ENCODE data around the gene PCDHGA8. TPM values are rescaled to one million over a fixed set of nuclear protein-coding genes. Genes with fewer than 3 reads are reported as not detected.
"Not testable (repeated sequence)": the region's sequence is repeated elsewhere in the genome, so short reads cannot be mapped to it uniquely, and the experiment has no call there.

The PCDHGA8 gene
- total RNA-seq, 1 experiment from 2014 or later: 0.39 TPM

DNA sequence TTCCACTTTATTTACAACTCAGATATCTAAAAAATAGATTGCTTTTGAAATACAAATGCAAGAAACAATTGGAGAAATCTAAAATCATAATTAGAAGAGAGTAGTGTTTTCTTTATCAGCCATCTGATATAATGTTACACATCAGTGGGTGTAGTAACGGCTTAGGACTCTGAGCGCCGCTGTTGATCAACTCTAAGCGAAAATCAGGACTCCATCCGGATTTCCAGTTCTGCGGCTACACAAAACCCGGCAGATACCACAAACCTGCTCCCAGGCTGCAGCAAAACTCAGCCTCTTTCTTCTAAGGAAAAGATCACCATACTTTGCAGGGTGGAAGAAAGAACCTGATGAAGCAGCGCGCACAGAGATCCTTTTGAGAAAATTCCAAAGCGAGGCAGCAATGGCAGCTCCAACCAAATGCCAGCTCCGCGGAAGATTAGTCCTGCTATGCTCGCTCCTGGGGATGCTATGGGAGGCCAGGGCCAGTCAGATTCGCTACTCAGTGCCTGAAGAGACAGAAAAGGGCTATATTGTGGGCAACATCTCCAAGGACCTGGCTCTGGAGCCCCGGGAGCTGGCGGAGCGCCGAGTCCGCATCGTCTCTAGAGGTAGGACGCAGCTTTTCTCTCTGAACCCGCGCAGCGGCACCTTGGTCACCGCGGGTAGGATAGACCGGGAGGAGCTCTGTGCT lies 10.3 kb downstream of the PCDHGA8 start, which contains the start of gene PCDHGA9:
Gene PCDHGA9 (plus strand): TSS at position 226 of the 691 bp plus-strand sequence. CDS start 175 bp downstream, at position 401.
- no peak for DNase-seq (ENCODE audit: low spot score)

GRCh38 chr5:141403387-141403786 lies 11.0 kb downstream of the PCDHGA8 start:
- no peak for DNase-seq (ENCODE audit: low spot score)

- DNase-seq (ENCODE audit: low spot score): not testable (repeated sequence)
Measured at GRCh38 chr5:141407790-141408505, 15.5 kb downstream of the PCDHGA8 start, which contains the start of gene PCDHGB6. PCDHGB6 (plus strand) TSS chr5:141408021; CDS start chr5:141408203, 182 bp downstream.

DNA sequence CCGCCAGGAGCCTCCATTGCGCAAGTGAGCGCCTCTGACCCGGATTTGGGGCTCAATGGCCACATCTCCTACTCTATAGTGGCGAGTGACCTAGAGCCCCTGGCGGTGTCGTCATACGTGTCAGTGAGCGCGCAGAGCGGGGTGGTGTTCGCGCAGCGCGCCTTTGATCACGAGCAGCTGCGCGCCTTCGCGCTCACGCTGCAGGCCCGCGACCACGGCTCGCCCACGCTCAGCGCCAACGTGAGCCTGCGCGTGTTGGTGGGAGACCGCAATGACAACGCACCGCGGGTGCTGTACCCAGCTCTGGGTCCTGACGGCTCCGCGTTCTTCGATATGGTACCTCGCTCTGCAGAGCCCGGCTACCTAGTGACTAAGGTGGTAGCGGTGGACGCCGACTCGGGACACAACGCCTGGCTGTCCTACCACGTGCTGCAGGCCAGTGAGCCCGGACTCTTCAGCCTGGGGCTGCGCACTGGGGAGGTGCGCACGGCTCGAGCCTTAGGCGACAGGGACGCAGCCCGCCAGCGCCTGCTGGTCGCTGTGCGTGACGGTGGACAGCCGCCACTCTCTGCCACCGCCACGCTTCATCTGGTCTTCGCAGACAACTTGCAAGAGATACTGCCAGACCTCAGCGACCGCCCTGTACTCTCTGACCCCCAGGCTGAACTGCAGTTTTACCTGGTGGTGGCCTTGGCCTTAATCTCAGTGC lies 17.3 kb downstream of the PCDHGA8 start:
- no peak for DNase-seq (ENCODE audit: low spot score)

GRCh38 chr5:141411575-141411974 lies 19.1 kb downstream of the PCDHGA8 start:
- DNase-seq (ENCODE audit: low spot score): no peak

DNA sequence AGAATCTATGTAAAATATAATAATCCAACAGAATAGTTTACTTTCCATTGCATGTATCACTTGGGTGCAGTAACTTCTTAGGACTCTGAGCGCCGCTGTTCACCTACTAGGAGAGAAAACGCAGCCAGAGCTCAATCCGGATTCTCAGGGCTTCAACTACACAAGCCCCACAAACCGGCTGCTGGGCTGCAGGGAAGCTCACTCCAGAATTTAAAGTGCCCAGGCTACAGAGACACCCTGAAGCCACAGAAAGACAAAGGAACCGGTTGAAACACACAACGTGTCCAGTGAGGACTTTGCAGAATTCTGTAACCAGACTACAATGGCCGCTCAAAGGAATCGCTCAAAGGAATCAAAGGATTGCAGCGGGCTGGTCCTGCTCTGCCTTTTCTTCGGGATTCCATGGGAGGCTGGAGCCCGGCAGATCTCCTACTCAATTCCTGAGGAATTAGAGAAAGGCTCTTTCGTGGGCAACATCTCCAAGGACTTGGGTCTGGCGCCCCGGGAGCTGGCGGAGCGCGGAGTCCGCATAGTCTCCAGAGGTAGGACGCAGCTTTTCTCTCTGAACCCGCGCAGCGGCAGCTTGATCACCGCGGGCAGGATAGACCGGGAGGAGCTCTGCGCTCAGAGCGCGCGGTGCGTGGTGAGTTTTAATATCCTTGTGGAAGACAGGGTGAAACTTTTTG lies 20.6 kb downstream of the PCDHGA8 start, which contains the start of gene PCDHGA10:
Gene PCDHGA10 (plus strand): TSS at position 134 of the 686 bp plus-strand sequence. CDS start 189 bp downstream, at position 323.
- DNase-seq (ENCODE audit: low spot score): peak; percentile 33

DNA sequence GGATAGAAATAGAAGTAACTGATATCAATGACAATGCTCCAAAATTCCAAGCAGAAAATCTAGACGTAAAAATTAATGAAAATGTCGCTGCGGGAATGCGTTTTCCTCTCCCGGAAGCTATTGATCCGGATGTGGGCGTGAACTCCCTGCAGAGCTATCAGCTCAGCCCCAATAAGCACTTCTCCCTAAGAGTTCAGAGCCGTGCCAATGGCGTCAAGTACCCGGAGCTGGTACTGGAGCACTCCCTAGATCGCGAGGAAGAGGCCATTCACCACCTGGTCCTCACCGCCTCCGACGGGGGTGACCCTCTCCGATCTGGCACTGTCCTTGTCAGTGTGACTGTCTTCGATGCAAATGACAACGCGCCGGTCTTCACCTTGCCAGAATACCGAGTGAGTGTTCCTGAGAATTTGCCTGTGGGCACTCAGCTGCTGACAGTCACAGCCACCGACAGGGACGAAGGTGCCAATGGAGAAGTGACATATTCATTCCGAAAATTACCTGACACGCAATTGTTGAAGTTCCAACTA lies 21.2 kb downstream of the PCDHGA8 start:
- no peak for DNase-seq (ENCODE audit: low spot score)

DNA sequence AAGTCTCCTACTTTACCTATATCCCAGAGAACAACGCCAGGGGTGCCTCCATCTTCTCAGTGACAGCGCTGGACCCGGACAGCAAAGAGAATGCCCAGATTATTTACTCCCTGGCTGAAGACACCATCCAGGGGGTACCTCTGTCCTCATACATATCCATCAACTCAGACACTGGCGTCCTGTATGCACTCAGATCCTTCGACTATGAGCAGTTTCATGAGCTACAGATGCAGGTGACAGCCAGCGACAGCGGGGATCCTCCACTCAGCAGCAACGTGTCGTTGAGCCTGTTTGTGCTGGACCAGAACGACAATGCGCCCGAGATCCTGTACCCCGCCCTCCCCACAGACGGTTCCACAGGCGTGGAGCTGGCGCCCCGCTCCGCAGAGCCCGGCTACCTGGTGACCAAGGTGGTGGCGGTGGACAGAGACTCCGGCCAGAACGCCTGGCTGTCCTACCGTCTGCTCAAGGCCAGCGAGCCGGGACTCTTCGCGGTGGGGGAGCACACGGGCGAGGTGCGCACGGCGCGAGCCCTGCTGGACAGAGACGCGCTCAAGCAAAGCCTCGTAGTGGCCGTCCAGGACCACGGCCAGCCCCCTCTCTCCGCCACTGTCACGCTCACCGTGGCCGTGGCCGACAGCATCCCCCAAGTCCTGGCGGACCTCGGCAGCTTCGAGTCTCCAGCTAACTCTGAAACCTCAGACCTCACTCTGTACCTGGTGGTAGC lies 22.3 kb downstream of the PCDHGA8 start:
- not testable (repeated sequence) for DNase-seq (ENCODE audit: low spot score)

DNA sequence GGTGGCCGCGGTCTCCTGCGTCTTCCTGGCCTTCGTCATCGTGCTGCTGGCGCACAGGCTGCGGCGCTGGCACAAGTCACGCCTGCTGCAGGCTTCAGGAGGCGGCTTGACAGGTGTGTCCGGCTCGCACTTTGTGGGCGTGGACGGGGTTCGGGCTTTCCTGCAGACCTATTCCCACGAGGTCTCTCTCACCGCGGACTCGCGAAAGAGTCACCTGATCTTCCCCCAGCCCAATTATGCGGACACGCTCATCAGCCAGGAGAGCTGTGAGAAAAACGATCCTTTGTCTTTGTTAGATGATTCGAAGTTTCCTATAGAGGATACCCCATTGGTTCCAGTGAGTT lies 22.8 kb downstream of the PCDHGA8 start:
- DNase-seq (ENCODE audit: low spot score): not testable (repeated sequence)

DNA sequence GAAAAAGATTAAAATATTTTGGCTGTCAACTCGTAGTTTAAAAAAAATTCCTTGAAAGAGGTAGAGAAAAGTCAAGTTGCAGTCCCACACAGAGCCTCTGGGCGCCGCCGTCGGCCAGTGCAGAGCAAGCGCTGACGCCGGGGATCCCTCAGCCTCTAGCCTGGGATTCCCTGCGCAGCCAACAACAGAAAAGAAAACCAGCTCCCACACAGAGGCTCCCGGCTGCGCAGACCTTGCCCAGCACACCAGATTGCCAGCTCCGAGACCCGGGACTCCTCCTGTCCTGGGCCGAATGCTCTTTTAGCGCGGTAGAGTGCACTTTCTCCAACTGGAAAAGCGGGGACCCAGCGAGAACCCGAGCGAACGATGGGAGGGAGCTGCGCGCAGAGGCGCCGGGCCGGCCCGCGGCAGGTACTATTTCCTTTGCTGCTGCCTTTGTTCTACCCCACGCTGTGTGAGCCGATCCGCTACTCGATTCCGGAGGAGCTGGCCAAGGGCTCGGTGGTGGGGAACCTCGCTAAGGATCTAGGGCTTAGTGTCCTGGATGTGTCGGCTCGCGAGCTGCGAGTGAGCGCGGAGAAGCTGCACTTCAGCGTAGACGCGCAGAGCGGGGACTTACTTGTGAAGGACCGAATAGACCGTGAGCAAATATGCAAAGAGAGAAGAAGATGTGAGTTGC lies 25.2 kb downstream of the PCDHGA8 start, which contains the start of gene PCDHGB7:
Gene PCDHGB7 (plus strand): TSS at position 184 of the 679 bp plus-strand sequence. CDS start 183 bp downstream, at position 367.
- DNase-seq (ENCODE audit: low spot score): not testable (repeated sequence)

GRCh38 chr5:141419074-141419880 lies 26.8 kb downstream of the PCDHGA8 start:
- DNase-seq (ENCODE audit: low spot score): no peak

DNA sequence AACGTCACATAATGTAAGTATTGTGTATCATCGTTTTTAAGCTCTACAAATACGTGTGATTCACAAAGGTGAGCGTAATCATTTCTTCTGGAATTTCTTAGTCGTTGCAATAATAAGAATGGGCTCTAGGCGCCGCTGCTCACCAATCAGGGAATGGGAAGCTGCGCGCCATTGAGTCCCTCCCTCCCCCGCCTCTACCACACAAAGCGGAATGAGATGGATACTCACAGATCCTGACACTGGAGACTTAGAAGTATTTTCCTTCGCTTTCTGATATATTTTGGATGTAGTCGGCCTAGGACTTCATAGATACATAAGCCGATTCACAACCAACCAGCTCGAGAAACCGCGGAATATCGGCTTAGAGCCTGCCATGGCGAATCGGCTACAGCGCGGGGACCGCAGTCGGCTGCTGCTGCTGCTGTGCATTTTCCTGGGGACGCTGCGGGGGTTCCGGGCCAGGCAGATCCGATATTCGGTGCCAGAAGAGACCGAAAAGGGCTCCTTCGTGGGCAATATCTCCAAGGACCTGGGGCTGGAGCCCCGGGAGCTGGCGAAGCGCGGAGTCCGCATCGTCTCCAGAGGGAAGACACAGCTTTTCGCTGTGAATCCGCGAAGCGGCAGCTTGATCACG lies 28.5 kb downstream of the PCDHGA8 start, which contains the start of gene PCDHGA11:
Gene PCDHGA11 (plus strand): TSS at position 197 of the 634 bp plus-strand sequence. CDS start 177 bp downstream, at position 374.
- DNase-seq (ENCODE audit: low spot score): no peak

DNA sequence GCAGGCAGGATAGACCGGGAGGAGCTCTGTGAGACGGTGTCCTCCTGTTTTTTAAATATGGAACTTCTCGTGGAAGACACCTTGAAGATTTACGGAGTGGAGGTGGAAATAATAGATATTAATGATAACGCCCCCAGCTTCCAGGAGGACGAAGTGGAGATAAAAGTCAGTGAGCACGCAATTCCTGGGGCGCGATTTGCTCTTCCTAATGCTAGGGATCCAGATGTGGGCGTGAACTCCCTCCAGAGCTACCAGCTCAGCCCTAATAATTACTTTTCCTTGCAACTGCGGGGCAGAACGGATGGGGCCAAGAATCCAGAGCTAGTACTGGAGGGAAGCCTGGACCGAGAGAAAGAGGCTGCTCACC lies 29.0 kb downstream of the PCDHGA8 start:
- DNase-seq (ENCODE audit: low spot score): no peak

DNA sequence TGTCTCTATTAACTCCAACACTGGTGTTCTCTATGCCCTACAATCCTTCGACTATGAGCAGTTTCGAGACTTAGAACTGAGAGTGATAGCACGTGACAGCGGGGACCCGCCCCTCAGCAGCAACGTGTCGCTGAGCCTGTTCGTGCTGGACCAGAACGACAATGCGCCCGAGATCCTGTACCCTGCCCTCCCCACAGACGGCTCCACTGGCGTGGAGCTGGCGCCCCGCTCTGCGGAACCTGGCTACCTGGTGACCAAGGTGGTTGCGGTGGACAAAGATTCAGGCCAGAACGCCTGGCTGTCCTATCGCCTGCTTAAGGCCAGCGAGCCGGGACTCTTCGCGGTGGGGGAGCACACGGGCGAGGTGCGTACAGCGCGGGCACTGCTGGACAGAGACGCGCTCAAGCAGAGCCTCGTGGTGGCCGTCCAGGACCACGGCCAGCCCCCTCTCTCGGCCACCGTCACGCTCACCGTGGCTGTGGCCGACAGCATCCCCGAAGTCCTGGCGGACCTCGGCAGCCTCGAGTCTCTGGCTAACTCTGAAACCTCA lies 30.4 kb downstream of the PCDHGA8 start:
- DNase-seq (ENCODE audit: low spot score): no peak

DNA sequence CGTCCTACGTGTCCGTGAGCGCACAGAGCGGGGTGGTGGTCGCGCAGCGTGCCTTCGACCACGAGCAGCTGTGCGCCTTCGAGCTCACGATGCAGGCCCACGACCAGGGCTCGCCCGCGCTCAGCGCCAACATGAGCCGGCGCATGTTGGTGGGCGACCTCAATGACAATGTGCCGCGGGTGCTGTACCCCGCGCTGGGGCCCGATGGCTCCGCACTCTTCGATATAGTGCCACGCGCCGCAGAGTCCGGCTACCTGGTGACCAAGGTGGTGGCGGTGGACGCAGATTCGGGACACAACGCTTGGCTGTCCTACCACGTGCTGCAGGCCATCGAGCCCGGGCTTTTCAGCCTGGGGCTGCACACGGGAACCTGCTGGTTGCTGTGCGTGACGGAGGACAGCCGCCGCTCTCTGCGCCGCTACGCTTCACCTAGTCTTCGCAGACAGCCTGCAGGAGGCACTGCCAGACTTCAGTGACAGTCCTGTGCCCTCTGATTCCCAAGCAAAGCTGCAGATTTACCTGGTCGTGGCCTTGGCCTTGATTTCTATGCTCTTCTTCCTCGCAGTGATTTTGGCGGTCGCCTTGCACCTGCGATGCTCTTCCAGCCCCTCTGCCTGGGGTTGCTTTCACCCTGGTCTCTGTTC lies 35.5 kb downstream of the PCDHGA8 start:
- DNase-seq (ENCODE audit: low spot score): no peak

GRCh38 chr5:141430332-141431113 lies 38.1 kb downstream of the PCDHGA8 start, which contains the start of gene PCDHGA12:
PCDHGA12 (plus strand) TSS chr5:141430507; CDS start chr5:141430760, 253 bp downstream.
- DNase-seq (ENCODE audit: low spot score): no peak

DNA sequence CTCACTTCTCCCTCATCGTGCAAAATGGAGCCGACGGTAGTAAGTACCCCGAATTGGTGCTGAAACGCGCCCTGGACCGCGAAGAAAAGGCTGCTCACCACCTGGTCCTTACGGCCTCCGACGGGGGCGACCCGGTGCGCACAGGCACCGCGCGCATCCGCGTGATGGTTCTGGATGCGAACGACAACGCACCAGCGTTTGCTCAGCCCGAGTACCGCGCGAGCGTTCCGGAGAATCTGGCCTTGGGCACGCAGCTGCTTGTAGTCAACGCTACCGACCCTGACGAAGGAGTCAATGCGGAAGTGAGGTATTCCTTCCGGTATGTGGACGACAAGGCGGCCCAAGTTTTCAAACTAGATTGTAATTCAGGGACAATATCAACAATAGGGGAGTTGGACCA lies 38.9 kb downstream of the PCDHGA8 start:
- DNase-seq (ENCODE audit: low spot score): no peak

All from H4 (cell line).